ENCODE measurements around the gene CXADR. TPM values are rescaled to one million over a fixed set of nuclear protein-coding genes. Genes with fewer than 3 reads are reported as not detected.

Gene CXADR
- total RNA-seq, 1 experiment from 2014 or later: 152 TPM

- H3K4me3 Mint-ChIP-seq: no peak overlapping the region
- no peak overlapping the region for H3K9ac ChIP-seq (ENCODE audit: extremely low read depth, insufficient read length, low read length)
- H3K27ac Mint-ChIP-seq: no peak overlapping the region
- no peaks in the 10 kb centered on the region for H4K20me1 ChIP-seq (ENCODE audit: control insufficient read depth, insufficient read depth, insufficient read length)
- H3K79me2 ChIP-seq (ENCODE audit: insufficient read depth, low read length): no peaks in the 10 kb centered on the region
- H3K23me2 ChIP-seq (ENCODE audit: insufficient read length, low read depth, low read length, poor library complexity, severe bottlenecking): no peaks in the 10 kb centered on the region
- H3K14ac ChIP-seq (ENCODE audit: insufficient read depth, low read length): no peak overlapping the region
- H3K9me3 Mint-ChIP-seq: 0 out of 5 replicates have a peak, but pooled peaks cover 0 to 2% of the 10 kb centered on the region in 2 experiments
- no peak overlapping the region for H3K4me2 ChIP-seq (ENCODE audit: insufficient read depth, insufficient read length, low read length)
- no peaks in the 10 kb centered on the region for H3K4me1 ChIP-seq (ENCODE audit: insufficient read depth, low read length)
- no peaks in the 10 kb centered on the region for H3K27me3 ChIP-seq (ENCODE audit: insufficient read depth, low read length)
- H3K56ac ChIP-seq (ENCODE audit: insufficient read length, low read depth, low read length): no peak overlapping the region
- H2BK120ac ChIP-seq (ENCODE audit: low read depth, low read length, poor library complexity, severe bottlenecking): no peak overlapping the region
- no peak overlapping the region for H4K91ac ChIP-seq (ENCODE audit: insufficient read length, low read depth, low read length)
- no peak overlapping the region for H2BK12ac ChIP-seq (ENCODE audit: insufficient read length, low read depth, low read length)
- no CpG with 5 or more reads among the region's 4 CpGs for WGBS (ENCODE audit: extremely low coverage, insufficient read length, low lambda C conversion rate)
- H2AK5ac ChIP-seq (ENCODE audit: insufficient read length, low read length): no peak overlapping the region
- no peak overlapping the region for H2AFZ ChIP-seq (ENCODE audit: low read length)
- DNase-seq: no peak
- H2BK20ac ChIP-seq (ENCODE audit: low read depth, low read length, poor library complexity, severe bottlenecking): no peak overlapping the region
- no peak overlapping the region for H2BK5ac ChIP-seq (ENCODE audit: insufficient read length, low read length)
- H3K79me1 ChIP-seq (ENCODE audit: insufficient read depth, low read depth, low read length, poor library complexity, severe bottlenecking): no peaks in the 10 kb centered on the region
- no peak overlapping the region for H2BK15ac ChIP-seq (ENCODE audit: low read depth, low read length)
- H3K23ac ChIP-seq (ENCODE audit: insufficient read length, low read depth, low read length): no peak overlapping the region
- peaks cover 0 to 2% of the 10 kb centered on the region in 2 experiments; a peak in 1 of 4 replicates for H3K4me1 Mint-ChIP-seq
- H3K36me3 Mint-ChIP-seq (ENCODE audit: insufficient read depth in 1 of 3, low read depth in 3 of 3): peaks cover 8 to 23% (median 19%) of the 10 kb centered on the region in 3 experiments; a peak in 6 of 7 replicates
- H3T11ph ChIP-seq (ENCODE audit: low read length): no peak overlapping the region
- no peak overlapping the region for H3K27ac ChIP-seq (ENCODE audit: insufficient read length, low read depth, low read length)
- H3K9me3 ChIP-seq (ENCODE audit: control insufficient read depth, low read depth, low read length): no peaks in the 10 kb centered on the region
- no peak overlapping the region for H4K5ac ChIP-seq (ENCODE audit: insufficient read length, low read depth, low read length)
- H3K18ac ChIP-seq (ENCODE audit: insufficient read length, low read depth, low read length): no peak overlapping the region
- no peak overlapping the region for H3K4ac ChIP-seq (ENCODE audit: low read depth, low read length)
- H4K8ac ChIP-seq (replicated peaks; ENCODE audit: insufficient read length, low read depth, low read length): no peak overlapping the region
- no peaks in the 10 kb centered on the region for H3K27me3 Mint-ChIP-seq (ENCODE audit: low read depth)
- TF ChIP-seq, protein P1, sequence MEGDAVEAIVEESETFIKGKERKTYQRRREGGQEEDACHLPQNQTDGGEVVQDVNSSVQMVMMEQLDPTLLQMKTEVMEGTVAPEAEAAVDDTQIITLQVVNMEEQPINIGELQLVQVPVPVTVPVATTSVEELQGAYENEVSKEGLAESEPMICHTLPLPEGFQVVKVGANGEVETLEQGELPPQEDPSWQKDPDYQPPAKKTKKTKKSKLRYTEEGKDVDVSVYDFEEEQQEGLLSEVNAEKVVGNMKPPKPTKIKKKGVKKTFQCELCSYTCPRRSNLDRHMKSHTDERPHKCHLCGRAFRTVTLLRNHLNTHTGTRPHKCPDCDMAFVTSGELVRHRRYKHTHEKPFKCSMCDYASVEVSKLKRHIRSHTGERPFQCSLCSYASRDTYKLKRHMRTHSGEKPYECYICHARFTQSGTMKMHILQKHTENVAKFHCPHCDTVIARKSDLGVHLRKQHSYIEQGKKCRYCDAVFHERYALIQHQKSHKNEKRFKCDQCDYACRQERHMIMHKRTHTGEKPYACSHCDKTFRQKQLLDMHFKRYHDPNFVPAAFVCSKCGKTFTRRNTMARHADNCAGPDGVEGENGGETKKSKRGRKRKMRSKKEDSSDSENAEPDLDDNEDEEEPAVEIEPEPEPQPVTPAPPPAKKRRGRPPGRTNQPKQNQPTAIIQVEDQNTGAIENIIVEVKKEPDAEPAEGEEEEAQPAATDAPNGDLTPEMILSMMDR (conservative IDR thresholded peaks at IDR 0.05): no peak
These were observed 77.6 kb downstream of the CXADR start for GRCh38 chr21:17590430-17590829.

Data from H9 (cell line).